ENCODE results near the gene SETBP1.
A peak's percentile ranks its signal among the peaks of the same experiment; 100 is the strongest.

Gene SETBP1

DNA sequence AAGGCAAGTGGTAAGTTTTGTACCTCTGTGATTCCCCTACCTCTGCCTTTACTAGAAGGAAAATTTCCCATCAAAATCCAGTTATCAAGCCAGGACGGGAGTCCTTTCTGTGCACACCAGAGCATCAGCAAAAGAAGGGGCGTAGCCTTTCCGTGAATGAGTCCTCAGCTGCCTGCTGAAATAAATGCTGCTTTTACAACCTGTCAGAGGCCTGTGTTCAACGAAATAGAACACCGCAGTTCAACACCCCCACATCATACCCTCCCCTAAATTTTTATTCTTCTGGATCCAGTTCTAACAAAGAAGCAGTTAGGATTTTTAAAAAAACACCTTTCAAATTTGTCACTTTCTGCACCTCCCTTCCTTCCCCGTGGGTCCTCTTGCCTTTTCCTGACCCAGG, 135.8 kb downstream of the SETBP1 start:
- no peak for DNase-seq (ENCODE audit: low read depth)

DNA sequence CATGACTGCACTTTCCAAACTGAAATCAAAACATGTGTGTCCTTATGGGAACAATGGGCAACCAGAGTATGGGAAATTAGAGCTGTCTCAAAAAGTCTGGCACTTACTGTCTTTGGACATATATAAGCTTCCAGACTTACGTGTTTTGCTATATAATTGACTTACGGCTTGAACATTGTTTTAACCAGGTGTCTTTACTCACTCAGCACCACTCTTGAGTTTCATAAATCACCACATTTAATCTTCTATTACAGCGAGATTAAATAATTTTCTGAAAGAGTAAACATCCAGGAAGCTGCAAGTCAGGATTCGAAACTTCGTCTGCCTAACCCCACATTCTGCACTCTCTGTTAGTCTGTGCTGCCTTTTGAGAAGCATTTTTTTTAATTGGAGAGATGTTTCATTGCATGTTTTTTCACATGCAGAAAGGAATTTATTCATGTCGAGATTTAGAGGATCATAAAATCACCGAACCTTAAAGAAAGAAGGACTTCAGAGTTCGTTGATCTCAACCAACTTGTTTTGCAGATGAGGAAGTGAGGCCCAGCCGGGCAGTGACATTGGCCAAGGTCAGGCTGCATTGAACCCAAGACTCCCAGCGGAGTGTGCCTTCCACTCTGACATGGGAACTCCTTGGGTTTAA, 137.3 kb downstream of the SETBP1 start:
- no peak for DNase-seq (ENCODE audit: low read depth)

DNA sequence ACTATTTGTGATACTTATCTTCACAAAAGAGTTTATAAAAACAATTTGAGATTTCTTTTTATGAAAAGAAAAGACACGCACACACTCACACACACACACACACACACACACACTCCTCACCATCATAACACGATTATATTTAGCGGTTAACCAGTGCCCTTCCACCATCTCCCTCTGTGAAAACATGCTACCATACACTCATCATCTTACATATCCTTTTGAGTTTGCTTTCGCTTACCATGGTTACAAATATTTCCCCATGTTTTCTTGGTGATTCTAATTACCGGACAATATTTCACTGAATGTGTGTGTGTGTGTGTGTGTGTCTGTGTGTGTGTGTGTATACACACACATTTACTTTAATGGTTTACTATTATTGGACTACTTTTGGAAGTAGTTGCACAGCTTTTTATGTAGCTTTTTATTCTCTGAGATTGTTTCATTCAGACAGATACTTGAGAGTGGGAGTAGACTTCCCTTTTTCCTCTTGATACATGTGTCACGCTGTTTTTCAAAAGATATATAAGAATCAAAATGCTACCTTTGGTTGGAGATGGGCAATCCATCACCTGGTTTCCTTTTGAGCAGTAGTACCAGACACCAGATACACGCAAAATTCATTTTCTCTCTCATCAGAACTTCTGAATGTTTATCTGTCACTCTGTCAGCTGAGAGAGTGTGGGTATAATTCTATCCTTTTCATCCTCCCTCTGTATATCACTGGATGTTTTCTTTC, 138.1 kb downstream of the SETBP1 start:
- no peak for DNase-seq (ENCODE audit: low read depth)

DNA sequence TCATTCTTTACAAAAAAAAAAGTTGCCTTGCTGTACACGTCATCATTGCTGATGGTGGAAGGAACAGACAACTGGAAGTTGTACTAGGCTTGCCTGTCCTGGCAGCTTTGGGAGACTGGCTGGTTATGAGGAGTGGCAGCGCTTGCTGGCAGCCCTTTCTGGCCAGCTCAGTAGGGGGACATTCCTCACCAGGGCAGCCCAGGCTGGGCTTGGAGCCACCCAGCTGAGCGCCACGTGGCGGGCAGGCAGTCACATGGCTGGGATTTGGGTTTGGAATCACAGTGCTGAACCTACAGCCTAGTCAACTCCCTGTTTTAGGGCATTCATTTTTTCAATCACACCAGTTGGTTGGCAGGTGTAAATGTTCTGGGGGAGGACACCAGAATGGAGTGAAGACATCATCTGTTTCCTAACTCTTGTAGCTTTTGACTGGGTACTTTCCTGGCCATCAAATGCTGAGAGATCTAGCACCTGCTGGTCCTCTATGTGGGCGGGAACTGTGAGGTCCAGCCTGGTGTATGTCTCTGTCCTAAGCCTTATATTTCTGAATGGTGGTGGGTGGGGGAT, 139.3 kb downstream of the SETBP1 start:
- DNase-seq (ENCODE audit: low read depth) = no peak

DNA sequence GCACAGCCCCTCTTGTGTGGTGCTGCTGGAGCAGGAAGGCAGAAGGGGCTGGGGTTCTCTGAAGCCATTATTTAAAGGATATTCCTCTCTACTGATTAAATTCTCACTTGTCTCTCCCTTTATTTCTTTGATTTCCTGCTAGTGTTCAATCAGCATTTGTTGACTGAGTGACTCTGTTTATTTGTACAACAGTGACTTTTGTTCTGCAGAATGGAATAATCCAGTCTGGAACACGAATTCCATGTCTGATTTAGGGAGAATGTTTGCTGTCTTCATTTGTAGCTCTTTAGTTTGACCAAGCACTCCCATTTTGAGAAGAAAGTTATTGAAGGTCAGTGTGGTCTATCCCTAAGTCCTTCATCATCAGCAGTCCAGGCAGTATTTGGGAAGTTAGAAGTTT, 141.2 kb downstream of the SETBP1 start:
- no peak for DNase-seq (ENCODE audit: low read depth)

DNA sequence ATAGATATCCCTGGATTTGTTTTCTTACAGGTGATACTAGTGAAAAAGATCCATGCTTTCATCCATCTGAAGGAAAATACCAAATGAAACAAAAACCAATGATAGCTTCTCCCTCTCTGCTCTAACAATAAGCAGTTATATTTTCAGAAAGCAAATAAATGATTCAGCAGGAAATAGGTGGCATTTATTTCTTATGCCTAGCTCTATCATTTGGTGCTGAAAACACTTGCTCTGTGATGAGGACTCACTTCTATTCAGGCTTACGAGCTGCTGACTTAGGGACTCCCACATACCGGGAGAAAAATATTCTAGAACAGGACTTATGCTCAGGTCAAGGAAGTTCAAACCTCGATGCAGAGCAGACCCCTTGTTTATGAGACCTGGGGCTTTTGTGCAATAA, 142.6 kb downstream of the SETBP1 start:
- DNase-seq (ENCODE audit: low read depth) = no peak

DNA sequence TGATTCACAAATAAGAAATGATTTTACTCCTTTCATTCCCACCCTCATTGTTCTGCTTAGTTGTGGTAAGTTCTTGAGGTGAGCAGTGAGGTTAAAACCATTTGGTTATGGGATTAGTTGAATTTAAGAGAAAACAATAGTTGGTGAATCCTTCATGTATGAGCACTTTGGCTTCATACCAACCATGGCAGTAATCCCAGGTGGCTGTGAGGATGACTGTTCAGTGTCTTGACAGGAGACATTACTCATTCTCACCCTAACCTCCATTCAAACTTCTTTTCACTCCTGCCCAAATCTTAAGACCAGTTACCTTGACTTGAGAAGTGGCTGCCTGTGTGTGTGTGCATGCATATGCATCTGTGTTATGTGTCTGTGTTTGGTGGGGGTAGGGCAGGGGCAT, 143.1 kb downstream of the SETBP1 start:
- no peak for DNase-seq (ENCODE audit: low read depth)

DNA sequence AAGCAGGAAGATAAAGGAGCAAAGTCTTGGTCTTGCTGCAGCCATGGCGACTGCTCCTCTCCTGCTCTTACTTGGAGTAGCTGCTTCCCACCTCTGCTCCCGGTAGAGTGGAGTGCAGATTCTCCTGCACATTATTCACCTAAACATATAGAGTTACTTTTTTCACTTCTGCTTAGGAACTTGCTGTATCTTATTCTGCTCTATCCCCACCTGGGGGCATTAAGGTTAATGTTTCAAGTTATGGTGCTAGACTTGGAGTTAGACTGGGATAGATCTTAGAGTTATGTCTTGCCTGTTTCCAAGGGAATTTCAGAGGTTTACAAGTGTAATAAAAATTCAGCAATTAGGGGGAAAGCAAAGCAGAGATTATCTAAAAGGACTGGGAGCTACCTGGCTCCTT, 144.2 kb downstream of the SETBP1 start:
- no peak for DNase-seq (ENCODE audit: low read depth)

DNA sequence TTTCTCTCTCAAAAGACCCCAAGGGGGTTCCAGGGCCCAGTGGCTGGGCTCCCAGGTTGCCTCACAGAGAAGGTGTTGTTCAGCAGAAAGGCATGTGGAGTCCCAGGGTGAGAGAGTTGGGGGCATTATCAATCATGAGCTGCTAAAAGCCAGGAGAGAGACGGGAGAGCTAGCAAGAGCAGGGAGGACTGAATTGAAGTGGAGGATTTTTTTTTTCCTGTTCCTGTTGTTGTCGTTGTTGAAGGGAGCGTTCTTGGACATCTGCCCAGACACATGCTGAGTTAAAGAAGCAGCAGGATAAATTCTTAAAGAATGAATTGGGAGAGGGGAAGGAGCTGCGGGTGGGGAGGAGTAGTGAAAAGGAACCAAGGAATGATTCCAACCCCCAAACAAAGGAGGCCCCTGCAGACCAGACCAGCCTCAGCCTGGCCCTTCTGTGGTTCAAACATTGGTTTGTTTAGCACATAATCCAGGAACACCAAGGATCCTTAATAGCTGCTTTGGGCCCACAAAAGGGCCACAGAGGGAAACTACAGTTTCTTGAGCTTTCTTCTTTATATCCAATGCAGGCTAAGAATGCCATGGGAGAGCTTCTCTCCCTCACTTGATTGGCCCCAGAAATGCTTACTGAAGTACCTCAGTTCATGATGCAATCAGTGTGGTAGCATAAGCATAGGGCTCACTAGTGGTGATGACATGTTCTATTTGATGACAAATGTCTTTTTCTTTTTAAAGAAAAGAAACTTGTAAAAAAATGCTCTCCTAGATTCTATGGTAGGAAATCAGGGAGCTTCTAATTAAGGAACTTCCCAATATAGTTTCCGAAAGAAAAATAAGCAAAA, 146.0 kb downstream of the SETBP1 start:
- DNase-seq (ENCODE audit: low read depth) = no peak

DNA sequence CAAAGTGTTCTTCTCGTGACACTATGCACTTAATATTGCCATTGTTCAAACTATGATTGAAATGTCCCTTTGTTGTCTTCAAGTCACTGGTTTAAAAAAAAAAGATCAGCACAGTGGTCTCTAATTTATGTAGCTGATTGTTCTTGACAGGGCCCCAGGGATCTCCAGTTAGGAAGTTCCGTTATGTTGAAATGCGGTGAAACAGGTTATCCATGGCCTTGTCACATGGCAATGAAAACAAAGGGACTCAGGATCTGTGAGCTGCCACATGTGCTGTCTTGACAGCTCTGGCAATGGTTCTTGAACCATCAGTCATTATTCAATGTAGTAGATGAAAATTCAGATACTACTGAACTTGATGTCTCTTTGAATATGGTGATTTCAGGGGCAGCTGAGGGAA, 147.4 kb downstream of the SETBP1 start:
- no peak for DNase-seq (ENCODE audit: low read depth)

DNA sequence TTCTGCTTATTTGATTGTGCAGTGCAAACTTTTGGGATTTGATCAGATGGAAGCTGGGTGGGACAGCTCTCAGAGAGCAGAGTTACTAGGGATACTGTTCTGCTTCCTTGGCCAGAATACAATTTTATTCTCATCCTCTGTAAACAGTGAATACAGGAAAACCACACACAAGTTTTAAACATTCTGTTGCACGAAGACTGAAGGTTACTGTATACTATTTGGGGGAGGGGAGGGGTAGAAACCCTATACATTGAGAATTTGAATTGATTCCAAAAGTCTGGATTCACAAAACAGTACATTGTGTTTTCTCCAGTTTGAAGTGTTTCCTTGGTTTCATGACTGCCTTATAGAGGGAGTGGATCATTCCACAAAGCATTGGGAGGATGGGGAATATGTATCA, 149.9 kb downstream of the SETBP1 start:
- DNase-seq (ENCODE audit: low read depth) = no peak

DNA sequence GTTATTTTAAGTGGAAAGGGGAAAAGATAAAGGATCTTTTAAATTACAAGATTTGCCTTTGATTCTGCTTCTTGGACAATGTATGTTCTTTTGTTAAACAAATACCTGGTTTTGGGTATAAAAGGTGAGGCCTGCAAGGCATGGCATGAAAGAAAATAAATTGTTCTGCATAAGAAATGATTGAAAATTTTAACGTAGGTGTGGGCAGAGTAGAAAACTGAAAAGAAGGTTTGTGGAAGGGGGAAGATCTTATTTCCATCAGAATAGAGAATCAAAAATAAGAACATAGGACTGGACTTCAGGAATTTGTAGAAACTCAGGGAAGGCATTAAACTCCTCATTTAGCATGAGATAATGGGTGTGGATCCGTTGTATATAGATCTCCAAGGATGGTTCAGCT, 153.1 kb downstream of the SETBP1 start:
- no peak for DNase-seq (ENCODE audit: low read depth)

DNA sequence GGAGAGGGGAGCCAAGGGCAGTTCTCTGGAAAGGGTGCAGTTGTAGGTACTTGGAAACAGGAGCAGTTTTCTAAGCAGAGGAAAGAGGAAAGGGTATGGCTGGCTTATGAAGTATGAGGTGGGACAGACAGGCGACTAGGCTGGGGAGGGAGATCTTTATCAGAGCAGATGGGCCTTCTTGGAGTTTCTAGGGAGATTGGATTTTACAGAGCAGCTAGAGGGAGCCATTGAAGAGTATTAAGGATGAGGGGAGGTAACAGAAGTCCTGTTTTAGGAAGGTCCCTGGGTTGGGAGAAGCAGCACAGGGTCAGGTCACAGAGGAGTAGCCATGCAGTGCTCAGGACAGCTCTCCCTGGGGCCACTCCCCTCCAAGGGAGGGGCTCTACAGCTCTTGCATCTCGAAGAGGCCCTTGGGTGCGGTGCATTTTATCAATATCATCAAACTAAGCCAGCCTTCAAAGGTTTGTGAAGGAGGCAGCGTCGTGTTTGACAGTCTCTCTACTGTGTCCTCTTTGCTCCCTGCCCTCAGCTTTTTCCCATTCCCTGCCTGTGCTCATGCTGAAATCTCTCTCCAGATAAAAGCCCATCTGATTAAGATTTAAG, 154.3 kb downstream of the SETBP1 start:
- no peak for DNase-seq (ENCODE audit: low read depth)

DNA sequence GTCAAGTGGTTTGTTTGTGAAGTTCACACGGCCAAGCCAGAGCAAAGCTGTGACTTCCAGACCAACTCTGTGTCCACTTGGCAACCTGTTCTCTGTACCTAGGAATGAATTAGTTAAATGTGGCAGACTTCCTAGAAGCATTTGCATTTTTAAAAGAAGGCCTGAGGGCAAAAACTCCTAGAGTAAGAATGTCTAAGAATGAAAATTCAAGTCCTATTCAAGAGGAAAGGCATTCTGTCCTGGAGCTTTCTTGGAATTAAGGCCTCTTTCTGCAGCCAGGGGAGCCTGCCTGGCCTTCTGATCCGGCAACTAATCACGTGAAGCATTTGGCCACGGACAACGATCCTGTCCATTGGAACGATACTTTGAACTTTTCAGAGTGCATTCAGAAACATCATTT, 155.0 kb downstream of the SETBP1 start:
- no peak for DNase-seq (ENCODE audit: low read depth)

DNA sequence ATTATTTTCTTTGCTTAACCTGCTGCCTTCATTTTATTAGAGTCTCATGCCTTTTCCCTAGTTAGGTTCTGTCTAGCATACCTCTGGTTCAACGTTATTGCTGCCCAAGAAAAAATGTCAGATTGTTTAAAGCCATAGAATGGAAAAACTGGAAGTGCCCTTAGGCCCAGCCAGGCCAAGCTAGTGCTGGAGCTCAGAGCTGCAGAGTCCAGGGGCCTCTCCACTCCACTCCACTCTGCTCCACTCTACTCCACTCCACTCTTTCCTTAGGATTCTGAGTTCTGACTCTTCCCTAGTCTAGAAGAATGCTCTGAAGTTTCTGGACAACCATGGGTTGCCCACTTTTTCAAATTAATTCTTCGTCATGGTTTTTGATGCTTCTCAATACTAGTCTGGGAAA, 155.6 kb downstream of the SETBP1 start:
- no peak for DNase-seq (ENCODE audit: low read depth)

DNA sequence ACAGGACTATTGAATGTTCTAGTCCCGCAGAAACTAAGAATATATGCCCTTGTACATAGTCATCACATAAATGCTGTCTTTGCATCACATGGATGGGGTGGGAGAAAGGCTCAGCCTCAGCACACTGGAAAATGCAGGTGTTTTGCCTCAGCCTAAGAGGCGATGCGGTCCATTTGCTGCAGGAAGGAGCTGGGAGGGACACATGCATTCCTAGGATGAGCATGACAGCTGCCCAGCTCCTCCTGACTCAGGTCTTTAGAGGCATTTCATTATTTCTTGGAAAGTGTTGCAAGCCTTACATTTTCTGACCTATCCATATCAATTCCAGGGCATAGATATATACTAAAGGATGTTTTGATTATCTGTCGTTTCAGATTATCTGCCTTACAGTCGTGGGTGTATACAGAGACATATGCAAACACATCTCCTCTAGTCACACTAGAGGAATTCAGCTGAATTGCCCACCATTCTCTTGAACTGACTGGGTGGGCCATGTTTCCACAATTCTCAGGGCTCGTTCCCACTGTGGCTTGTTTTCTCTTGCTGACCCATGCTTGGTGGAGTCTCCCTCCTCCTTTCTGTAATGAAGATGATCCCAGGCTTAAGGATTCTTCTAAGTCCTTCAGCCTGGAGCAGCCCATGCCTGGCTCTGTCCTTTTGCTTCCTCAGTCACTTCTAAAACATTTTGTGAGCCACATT, 156.9 kb downstream of the SETBP1 start:
- no peak for DNase-seq (ENCODE audit: low read depth)

DNA sequence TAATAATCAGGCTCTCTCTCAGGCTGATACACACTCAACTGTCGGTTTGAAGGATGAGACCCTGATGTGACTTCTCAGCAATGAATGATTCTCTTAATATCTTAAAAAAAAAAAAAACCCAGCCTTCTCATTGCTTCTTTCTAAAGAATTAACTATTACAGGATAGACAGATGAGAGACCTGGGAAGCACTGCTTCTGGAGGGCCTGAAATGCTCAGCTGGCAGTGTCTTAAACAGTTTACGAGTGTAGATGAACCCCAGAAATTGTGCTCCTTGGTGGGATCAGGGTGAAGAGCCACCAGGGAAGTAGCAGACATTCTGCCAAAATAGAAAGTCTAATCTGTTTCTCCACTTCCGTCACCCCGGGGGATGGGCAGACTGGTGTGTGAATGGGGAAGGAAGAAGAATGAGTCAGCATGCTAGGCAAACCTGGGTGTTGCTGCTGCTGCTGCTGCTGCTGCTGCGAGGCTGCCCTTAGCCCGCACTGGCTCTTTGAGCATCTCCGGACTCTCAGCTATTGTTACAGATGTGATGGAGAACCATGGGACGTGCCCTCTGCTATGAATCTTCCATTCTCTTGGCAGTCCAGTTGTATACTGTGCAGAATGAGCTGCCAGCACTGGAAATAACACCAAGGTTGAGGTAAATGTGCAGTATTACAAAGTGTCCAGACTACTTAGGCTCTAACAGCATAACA, 158.4 kb downstream of the SETBP1 start:
- DNase-seq (ENCODE audit: low read depth) = peak; percentile 49

DNA sequence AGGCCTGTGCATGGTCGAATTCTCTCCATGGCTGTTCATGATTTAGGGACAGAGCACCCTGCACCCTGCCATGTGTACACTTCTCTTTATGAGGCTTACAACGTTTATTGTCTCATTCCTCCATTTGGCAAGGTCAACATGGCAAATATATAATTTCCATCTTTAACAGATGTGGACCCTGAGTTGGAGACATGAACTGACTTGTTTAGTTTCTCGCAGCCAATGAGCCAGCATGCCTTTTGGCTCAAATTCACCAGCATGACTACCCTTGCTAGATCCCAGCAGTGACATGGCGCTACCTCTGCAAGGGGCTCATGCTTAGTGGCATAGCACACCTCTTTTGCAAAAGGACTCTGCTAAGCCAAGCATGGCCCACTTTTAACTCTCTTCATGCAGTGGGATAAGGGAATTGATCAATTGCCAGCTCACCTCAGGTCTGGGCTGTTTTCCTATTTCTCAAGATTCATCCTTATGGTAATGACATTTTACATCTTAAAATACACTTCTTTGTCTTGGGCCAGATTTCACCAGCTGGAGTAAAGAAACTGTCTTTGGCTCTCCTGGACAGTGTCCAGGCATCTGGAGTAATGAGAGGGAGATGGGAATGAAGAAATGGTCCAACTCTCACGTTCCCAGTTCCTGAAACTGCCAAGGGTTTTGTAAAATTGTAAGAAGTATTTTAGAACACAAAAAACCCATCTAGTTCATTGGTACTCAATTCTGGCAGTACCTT, 159.5 kb downstream of the SETBP1 start:
- no peak for DNase-seq (ENCODE audit: low read depth)

DNA sequence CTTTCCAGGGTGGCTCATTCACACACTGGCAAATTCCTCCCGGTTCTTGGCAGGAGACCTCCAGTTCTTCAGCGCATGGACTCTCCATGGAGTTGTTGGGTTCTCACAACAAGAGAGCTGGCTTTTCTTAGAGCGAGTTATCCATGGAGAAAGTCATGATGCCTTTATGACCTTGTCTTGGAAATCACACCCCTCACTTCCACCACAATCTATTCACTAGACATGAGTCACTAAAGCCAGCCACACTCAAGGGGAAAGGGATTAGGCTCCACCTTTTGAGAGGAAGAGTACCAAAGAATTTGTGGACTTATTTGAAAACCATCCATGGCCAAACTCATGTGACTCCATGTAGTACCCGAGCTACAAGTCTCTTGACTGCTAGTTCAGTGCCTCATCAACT, 160.5 kb downstream of the SETBP1 start:
- DNase-seq (ENCODE audit: low read depth) = no peak
